Measurements from ENCODE around the gene PTPRR. TPM values are rescaled to one million over a fixed set of nuclear protein-coding genes. Genes with fewer than 3 reads are reported as not detected.
A peak's percentile ranks its signal among the peaks of the same experiment; 100 is the strongest.

The PTPRR gene
- total and polyA plus RNA-seq, 12 donors = 0.20 to 1.7 (median 0.74) TPM

- Histone ChIP-seq H3K27ac (no peak overlapping the region), H3K27me3 (peaks cover 0 to 5% (median 0%) of the 10 kb centered on the region in 7 donors), H3K4me1 (no peaks in the 10 kb centered on the region), H3K36me3 (no peaks in the 10 kb centered on the region), H3K9me3 (no peaks in the 10 kb centered on the region), H3K4me3 (no peak overlapping the region)
- DNase-seq = no peak
- intact Hi-C loops (cut with DNase I) = loop anchor here in 1 of 10 donors (10.0 kb wide), 1 partner anchor 117 kb away; no protein-coding TSS in a partner anchor
- TF ChIP-seq, protein P1, sequence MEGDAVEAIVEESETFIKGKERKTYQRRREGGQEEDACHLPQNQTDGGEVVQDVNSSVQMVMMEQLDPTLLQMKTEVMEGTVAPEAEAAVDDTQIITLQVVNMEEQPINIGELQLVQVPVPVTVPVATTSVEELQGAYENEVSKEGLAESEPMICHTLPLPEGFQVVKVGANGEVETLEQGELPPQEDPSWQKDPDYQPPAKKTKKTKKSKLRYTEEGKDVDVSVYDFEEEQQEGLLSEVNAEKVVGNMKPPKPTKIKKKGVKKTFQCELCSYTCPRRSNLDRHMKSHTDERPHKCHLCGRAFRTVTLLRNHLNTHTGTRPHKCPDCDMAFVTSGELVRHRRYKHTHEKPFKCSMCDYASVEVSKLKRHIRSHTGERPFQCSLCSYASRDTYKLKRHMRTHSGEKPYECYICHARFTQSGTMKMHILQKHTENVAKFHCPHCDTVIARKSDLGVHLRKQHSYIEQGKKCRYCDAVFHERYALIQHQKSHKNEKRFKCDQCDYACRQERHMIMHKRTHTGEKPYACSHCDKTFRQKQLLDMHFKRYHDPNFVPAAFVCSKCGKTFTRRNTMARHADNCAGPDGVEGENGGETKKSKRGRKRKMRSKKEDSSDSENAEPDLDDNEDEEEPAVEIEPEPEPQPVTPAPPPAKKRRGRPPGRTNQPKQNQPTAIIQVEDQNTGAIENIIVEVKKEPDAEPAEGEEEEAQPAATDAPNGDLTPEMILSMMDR (IDR thresholded peaks at IDR 0.05) = no peak
- WGBS, 2 donors = 56 to 86% methylated on average over 3 of the region's 3 CpGs
- no peak for ATAC-seq
These were observed 208.7 kb downstream of the PTPRR start for GRCh38 chr12:70711831-70712230.

DNA sequence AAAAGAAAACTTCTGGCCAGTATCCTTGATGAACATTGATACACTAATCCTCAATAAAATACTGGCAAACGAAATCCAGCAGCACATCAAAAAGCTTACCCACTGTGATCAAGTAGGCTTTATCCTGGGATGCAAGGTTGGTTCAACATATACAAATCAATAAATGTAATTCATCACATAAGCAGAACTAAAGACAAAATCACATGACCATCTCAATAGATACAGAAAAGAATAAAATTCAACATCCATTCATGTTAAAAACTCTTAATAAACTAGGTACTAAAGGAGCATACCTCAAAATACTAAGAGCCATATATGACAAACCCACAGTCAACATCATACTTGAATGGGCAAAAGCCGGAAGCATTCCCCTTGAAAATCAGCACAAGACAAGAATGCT is 211.5 kb downstream of the PTPRR start:
- intact Hi-C loops (cut with DNase I) = no loop called here
- peaks cover 0 to 8% (median 0%) of the 10 kb centered on the region in 9 donors for H3K4me1 ChIP-seq
- H3K9me3 ChIP-seq = no peaks in the 10 kb centered on the region
- H3K27me3 ChIP-seq = peaks cover 0 to 4% (median 0%) of the 10 kb centered on the region in 7 donors
- no peaks in the 10 kb centered on the region for H3K36me3 ChIP-seq
- ATAC-seq (no peak), DNase-seq (no peak)
- 79 to 81% methylated on average over 2 of the region's 2 CpGs for WGBS, 2 donors
- H3K27ac ChIP-seq = no peak overlapping the region
- TF ChIP-seq, protein P1 (IDR thresholded peaks at IDR 0.05) = no peak
- no peak overlapping the region for H3K4me3 ChIP-seq

DNA sequence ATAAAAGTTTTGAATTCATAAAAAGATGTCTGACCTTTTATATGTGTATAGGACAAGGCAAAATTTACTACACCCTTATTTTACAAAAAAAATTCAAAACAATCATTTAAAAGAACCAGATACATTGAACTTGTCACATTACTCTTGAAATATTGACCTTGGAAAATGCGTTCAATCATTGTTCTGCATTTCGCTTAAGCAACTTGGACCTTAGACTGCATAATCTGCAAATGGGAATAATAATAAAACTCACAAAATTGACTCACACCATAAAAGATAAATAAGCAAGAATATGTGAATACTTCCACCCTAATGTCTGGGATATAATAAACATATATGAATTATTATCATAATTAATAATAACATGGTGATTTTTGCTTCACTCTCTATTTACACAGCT is 213.9 kb downstream of the PTPRR start:
- WGBS, 2 donors = 91 to 99% methylated on average over 2 of the region's 2 CpGs
- Histone ChIP-seq H3K27ac (no peak overlapping the region), H3K9me3 (no peaks in the 10 kb centered on the region), H3K4me3 (no peak overlapping the region), H3K36me3 (no peaks in the 10 kb centered on the region), H3K27me3 (peaks cover 0 to 4% (median 0%) of the 10 kb centered on the region in 7 donors), H3K4me1 (peaks cover 0 to 8% (median 0%) of the 10 kb centered on the region in 9 donors)
- DNase-seq (no peak), ATAC-seq (no peak)
- TF ChIP-seq, protein P1 (IDR thresholded peaks at IDR 0.05) = no peak
- intact Hi-C loops (cut with DNase I) = no loop called here

- no peak overlapping the region for H3K4me3 ChIP-seq
- H3K36me3 ChIP-seq = no peaks in the 10 kb centered on the region
- H3K27ac ChIP-seq = no peak overlapping the region
- H3K4me1 ChIP-seq = peaks cover 0 to 17% (median 0%) of the 10 kb centered on the region in 9 donors
- intact Hi-C loops (cut with DNase I) = no loop called here
- H3K27me3 ChIP-seq = no peaks in the 10 kb centered on the region
- ATAC-seq (peak in 3 of 8 donors; percentile 34 to 51 (median 37)), DNase-seq (no peak)
- WGBS, 2 donors = 57 to 60% methylated on average over 1 of the region's 1 CpG
- TF ChIP-seq, protein P1 (IDR thresholded peaks at IDR 0.05) = peak in 1 of 9 donors; percentile 6
- H3K9me3 ChIP-seq = no peaks in the 10 kb centered on the region
These were observed 222.2 kb downstream of the PTPRR start for GRCh38 chr12:70698345-70698744.

All from heart right ventricle (tissue), 16 donors.